Embryonic facial prominence (tissue), 1 donor: Measurements from ENCODE around the gene LACC1.

Experiments used
- DNase-seq: peaks from one replicate; pipeline ENCODE4 v3.0.0-alpha.2; 2016; ENCODE audit errors: extremely low spot score

Gene LACC1

GRCh38 chr13:43879755-43880181, at the start of gene LACC1:
LACC1 (plus strand) TSS chr13:43879904; CDS start chr13:43880986, 1,082 bp downstream.
- no peak for DNase-seq

DNA sequence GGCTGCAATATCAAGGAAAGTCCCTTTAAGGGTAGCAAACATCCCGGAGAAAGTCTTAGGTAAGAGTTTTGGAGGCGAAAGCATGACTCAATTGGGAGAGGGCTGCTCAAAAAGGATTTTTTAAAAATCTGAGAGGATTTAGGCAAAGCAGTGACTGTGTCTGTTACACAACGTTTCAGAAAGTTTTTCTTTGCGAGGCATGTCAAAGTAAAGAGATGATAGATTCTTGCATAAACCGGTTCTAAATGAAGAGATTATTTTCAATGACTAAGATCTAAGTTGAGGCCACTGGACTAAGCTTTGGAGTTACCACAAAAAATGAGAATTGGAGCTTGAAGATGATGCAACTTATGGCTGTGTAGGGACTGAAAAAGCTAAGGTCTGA, 49.2 kb upstream of the LACC1 start:
- DNase-seq: no peak

GRCh38 chr13:43831088-43831487, 48.6 kb upstream of the LACC1 start:
- DNase-seq: no peak

DNA sequence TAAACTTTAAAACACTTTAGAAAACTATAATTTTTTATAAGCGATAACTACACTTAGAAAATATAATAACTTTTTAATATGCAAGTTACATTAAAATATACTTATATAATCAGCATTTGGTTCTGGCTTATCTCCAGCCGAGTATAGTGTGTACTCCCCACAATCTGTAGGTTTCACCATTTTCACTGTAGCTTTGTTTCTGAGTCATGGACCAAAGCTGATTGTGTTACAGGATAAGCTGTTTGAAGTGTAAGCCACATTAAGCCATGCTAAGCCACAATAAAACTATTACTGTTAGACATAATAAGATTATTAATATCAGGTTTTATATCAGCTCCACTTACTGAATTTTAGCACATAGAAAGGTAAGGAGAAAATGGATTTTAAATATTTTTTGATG, 44.0 kb upstream of the LACC1 start:
- DNase-seq: no peak

DNA sequence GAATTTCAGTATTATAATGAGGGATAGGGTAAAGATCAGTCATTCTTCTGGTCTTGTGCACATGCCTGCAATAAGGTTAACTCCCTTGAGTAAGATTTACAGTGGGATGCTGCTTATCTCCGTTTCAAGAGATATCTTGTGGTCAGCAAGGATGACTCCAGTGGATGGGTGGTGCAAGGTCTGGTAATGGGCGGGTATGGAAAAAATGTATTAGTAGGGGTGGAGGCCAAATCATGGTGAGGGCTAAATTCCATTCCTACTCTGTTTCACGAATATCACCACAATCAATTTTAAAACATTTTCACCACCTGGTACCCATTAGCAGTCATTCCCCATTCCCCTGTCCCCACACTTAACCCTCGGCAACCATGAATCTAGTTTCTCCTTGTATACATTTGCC, 40.8 kb upstream of the LACC1 start:
- DNase-seq: no peak

- DNase-seq: no peak
Observed at GRCh38 chr13:43846496-43847158, 33.1 kb upstream of the LACC1 start.

DNA sequence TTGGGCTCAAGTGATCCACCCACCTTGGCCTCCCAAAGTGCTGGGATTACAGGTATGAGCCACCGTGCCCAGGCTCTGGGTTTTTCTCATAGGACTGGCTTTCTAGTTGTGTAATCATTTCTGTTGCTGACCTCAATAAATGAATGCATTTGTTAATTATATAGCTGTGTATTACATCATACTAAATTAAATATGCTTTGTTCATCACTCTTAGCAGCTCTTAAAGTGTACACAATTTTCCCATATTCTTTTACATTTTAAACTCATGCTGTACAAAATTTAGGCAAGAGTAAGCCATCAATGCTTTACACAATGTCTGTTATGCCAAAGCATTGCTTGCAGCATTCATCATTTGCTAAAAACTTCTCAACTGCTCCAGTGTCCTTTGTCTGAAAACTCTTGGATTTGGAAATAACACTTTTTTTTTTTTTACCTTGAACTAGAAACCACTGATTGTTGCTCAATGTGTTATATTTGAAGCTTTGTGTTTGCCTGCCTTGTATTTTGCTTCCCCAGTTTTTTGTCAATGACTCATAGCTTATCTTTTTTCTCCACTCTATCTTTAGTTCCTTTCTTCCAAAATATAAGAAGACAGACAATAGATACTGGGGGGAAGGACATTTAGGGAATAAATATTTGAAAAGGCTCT, 31.6 kb upstream of the LACC1 start:
- DNase-seq: no peak

GRCh38 chr13:43850873-43851272, 28.8 kb upstream of the LACC1 start:
- DNase-seq: no peak

- no peak for DNase-seq
Observed at GRCh38 chr13:43852923-43853404, 26.7 kb upstream of the LACC1 start.

DNA sequence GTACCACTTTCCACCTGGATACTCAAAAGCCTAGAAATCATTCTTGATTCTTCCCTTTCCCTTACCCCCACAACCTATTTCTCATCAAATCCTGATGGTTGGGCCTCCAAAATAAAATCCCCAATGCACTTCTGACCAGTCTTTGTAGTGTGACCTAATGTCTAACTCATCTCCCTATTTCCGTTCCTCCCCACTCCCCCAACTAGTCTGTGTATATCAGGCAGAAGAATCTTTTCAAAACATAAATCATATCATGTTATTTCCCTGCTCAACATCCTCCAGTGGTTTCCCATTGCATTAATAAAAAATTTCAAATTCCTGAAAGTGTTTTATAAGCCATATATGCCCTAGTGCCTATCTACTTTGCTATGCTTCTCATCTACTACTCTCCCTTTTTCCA, 17.8 kb upstream of the LACC1 start:
- no peak for DNase-seq

GRCh38 chr13:43864921-43865320, 14.8 kb upstream of the LACC1 start:
- DNase-seq: no peak

- DNase-seq: no peak
Observed at GRCh38 chr13:43865892-43866291, 13.8 kb upstream of the LACC1 start.

- no peak for DNase-seq
Observed at GRCh38 chr13:43872181-43872580, 7.5 kb upstream of the LACC1 start.

DNA sequence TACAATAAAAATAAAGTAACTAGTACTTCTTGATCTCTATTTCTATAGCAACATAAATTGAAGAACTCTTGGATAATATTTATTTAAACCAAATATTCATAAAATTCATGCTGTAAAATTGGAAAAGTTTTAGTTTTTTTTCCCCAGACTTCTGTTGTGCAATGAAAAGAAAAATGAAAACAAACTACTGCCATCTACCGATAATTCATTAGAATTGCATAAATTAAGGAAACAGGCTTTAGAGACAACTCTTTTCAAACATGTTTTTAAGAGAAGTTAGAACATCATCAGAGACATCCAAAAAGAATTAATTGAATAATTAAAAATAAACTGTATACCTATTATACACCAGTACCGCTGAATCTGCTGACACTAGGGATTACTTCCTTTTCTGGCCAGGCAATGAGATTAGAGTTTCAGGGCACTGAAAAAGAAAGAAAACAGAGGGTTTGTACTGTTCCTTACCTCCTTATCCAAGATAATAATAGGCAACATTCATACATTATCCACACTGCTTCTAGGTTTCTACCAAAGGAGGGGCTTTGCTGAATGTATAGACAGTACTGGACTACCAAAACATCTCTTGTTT, 5.1 kb upstream of the LACC1 start:
- DNase-seq: peak; percentile 40

DNA sequence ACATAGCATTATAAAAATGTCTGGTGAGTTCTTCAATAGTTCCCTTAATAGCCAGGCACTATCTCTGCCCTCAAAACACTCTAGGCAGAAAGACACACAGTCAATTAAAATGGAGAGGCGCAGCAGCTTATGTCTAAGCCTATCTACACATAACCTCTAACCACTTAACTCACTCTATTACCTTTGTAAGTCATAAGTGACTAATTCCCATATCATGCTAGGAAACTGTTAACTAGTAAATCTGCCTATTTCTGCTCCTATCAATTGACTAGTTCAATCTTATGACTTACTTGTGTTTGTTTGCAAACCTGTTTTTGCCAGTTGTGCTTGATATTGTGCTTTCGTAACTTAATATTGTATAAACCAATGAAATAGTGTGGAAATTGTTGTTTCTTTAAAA, 3.3 kb upstream of the LACC1 start:
- no peak for DNase-seq

DNA sequence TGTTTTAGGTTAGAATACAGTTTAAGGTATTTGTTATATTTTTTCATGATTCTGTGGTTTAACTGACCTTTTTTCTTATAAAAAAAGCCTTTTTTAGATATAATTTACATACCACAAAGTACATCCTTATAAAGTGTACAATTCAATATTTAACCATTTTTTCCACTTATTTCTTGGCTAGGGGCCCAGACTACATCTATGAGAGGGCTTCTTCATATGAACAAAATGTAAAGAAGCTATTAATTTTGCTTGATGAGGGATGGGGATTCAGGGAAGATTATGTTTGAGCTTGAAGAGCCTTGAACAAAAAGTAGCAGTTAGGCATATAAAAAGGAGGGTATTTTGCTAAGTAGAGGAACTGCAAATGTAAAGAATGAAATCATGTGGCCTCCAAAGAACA, 2.4 kb upstream of the LACC1 start:
- no peak for DNase-seq

DNA sequence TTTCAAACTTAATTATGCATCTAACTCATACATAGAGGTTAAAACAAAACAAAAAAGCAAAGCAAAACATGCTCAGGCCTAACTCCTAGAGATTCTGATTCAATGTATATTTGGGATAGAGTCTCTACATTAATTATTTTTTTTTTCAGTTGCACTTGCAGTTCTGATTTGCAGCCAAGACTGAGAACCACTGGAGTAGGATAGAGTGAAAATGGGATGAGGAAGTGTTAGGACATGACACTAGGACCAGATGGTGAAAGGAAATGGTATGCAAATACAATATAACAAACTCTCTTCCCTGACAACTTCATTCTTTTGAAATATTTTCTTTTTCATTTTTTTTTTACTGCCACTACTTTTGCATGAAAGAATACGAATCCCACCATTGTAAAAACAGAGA, 1.9 kb upstream of the LACC1 start:
- DNase-seq: no peak

- peak; percentile 44 for DNase-seq
Observed at GRCh38 chr13:43878892-43879754, 581 bp upstream of the LACC1 start, which contains the start of gene CCDC122. CCDC122 (minus strand) TSS chr13:43879740; CDS start chr13:43869376, 10,364 bp downstream.

DNA sequence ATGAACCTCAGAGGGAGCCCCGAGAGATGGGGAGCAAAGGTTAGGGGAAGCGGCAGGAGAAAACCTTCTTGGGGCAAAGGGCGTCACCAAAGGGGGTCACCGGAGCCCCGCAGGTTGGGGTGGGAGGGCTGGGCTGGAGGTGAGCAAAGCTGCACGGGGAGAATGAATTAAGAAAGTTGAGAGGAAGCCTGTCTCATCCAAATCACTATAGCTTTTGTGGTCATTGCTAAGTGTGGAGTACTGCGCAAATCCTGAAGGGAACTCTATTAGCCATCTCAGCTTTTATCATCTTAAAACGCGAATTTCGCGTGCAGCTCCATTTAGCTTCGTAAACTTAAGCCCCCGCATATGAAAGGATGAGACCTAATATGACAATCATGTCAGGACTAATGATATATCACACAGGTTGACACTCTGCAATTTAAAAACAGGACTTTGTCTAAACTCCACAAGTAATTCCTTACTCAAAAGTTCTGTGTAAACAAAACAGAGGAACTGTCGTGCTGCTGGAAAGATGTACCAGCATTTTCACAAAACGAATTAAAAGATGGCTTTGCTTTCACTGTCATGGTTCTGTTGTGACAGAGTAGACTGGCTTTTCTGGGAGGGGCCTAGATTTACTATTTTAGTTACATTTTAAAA, 631 bp downstream of the LACC1 start:
- DNase-seq: no peak

GRCh38 chr13:43880926-43881325, 1.2 kb downstream of the LACC1 start:
- DNase-seq: no peak

- DNase-seq: no peak
Observed at GRCh38 chr13:43881580-43881979, 1.9 kb downstream of the LACC1 start.

DNA sequence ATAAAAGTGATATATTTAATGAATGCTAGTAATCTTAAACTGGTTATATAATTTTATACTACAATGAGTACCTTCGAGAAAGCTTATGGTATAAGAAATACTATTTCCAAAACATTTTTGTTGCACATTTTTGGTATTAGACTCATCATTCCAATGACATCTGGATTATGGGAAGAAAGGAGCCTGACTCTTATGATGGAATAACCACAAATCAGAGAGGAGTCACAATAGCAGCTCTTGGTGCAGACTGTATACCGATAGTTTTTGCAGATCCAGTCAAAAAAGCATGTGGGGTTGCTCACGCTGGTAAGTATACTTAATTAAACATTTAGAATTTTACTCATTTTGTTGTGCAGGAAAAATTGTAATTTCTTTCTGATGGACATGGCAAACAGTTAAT, 3.9 kb downstream of the LACC1 start:
- no peak for DNase-seq
